ENCODE measurements around the gene SFMBT2.
"Not testable (repeated sequence)": the region's sequence is repeated elsewhere in the genome, so short reads cannot be mapped to it uniquely, and the experiment has no call there.

The SFMBT2 gene

GRCh38 chr10:7318836-7319235 is 92.0 kb downstream of the SFMBT2 start:
- TF ChIP-seq ZNF274 (IDR thresholded peaks at IDR 0.05; ENCODE audit: low read depth, low read length): no peak

GRCh38 chr10:7317786-7318446 is 92.9 kb downstream of the SFMBT2 start:
- H3K4me3 ChIP-seq (ENCODE audit: low read length): no peak overlapping the region
- TF ChIP-seq ZNF274 (IDR thresholded peaks at IDR 0.05; ENCODE audit: low read depth, low read length): no peak

More at GRCh38 chr10:7318836-7319235, 92.0 kb downstream of the SFMBT2 start:
- H3K4me3 ChIP-seq (ENCODE audit: low read length): no peak overlapping the region; the same call in 1 of the 2 replicates

- TF ChIP-seq ZNF274 (IDR thresholded peaks at IDR 0.05; ENCODE audit: low read depth, low read length): no peak
- no peak overlapping the region for H3K4me3 ChIP-seq (ENCODE audit: low read length)
Observed at GRCh38 chr10:7316839-7317238, 94.0 kb downstream of the SFMBT2 start.

- H3K4me3 ChIP-seq (ENCODE audit: low read length): no peak overlapping the region
- TF ChIP-seq ZNF274 (IDR thresholded peaks at IDR 0.05; ENCODE audit: low read depth, low read length): no peak
Observed at GRCh38 chr10:7315906-7316305, 94.9 kb downstream of the SFMBT2 start.

- no peak overlapping the region for H3K4me3 ChIP-seq (ENCODE audit: low read length)
- TF ChIP-seq ZNF274 (IDR thresholded peaks at IDR 0.05; ENCODE audit: low read depth, low read length): no peak
Observed at GRCh38 chr10:7314170-7314569, 96.7 kb downstream of the SFMBT2 start.

- no peak for TF ChIP-seq ZNF274 (IDR thresholded peaks at IDR 0.05; ENCODE audit: low read depth, low read length)
- H3K4me3 ChIP-seq (ENCODE audit: low read length): no peak overlapping the region
Observed at GRCh38 chr10:7312488-7312857, 98.4 kb downstream of the SFMBT2 start.

- not testable (repeated sequence) for H3K4me3 ChIP-seq (ENCODE audit: low read length)
Observed at GRCh38 chr10:7311850-7312487, 98.9 kb downstream of the SFMBT2 start.

- H3K4me3 ChIP-seq (ENCODE audit: low read length): no peak overlapping the region
- no peak for TF ChIP-seq ZNF274 (IDR thresholded peaks at IDR 0.05; ENCODE audit: low read depth, low read length)
Observed at GRCh38 chr10:7311218-7311849, 99.5 kb downstream of the SFMBT2 start.

GRCh38 chr10:7310076-7310475 is 100.8 kb downstream of the SFMBT2 start:
- TF ChIP-seq ZNF274 (IDR thresholded peaks at IDR 0.05; ENCODE audit: low read depth, low read length): no peak
- H3K4me3 ChIP-seq (ENCODE audit: low read length): no peak overlapping the region

GRCh38 chr10:7308826-7309225 is 102.0 kb downstream of the SFMBT2 start:
- TF ChIP-seq ZNF274 (IDR thresholded peaks at IDR 0.05; ENCODE audit: low read depth, low read length): no peak
- H3K4me3 ChIP-seq (ENCODE audit: low read length): no peak overlapping the region

GRCh38 chr10:7306616-7307015 is 104.2 kb downstream of the SFMBT2 start:
- H3K4me3 ChIP-seq (ENCODE audit: low read length): no peak overlapping the region
- TF ChIP-seq ZNF274 (IDR thresholded peaks at IDR 0.05; ENCODE audit: low read depth, low read length): no peak

- no peak for TF ChIP-seq ZNF274 (IDR thresholded peaks at IDR 0.05; ENCODE audit: low read depth, low read length)
- H3K4me3 ChIP-seq (ENCODE audit: low read length): no peak overlapping the region; the same call in 1 of the 2 replicates
Observed at GRCh38 chr10:7306147-7306546, 104.7 kb downstream of the SFMBT2 start.

- TF ChIP-seq ZNF274 (IDR thresholded peaks at IDR 0.05; ENCODE audit: low read depth, low read length): no peak
- H3K4me3 ChIP-seq (ENCODE audit: low read length): no peak overlapping the region
Observed at GRCh38 chr10:7305053-7305452, 105.8 kb downstream of the SFMBT2 start.

- H3K4me3 ChIP-seq (ENCODE audit: low read length): no peak overlapping the region
- TF ChIP-seq ZNF274 (IDR thresholded peaks at IDR 0.05; ENCODE audit: low read depth, low read length): no peak
Observed at GRCh38 chr10:7304110-7304509, 106.7 kb downstream of the SFMBT2 start.

- H3K4me3 ChIP-seq (ENCODE audit: low read length): no peak overlapping the region
- TF ChIP-seq ZNF274 (IDR thresholded peaks at IDR 0.05; ENCODE audit: low read depth, low read length): no peak
Observed at GRCh38 chr10:7302930-7303557, 107.8 kb downstream of the SFMBT2 start.

All from GM08714 (cell line).